G401 (cell line): ENCODE results near the gene ZNF180. TPM values are rescaled to one million over a fixed set of nuclear protein-coding genes. Genes with fewer than 3 reads are reported as not detected.
A peak's percentile ranks its signal among the peaks of the same experiment; 100 is the strongest.
"Not testable (repeated sequence)": the region's sequence is repeated elsewhere in the genome, so short reads cannot be mapped to it uniquely, and the experiment has no call there.

Source experiments
- DNase-seq: peaks from one replicate; pipeline ENCODE4 v3.0.0-alpha.2; 2015; ENCODE audit warnings: low spot score
- in situ Hi-C: cut with HindIII; loops from 2 replicates; pipeline ENCODE4 v1.10.0; 2016; ENCODE audit warnings: low sequenced_read_pairs, mixed read lengths
- total RNA-seq: library from RNA; depleted of rRNA; stranded (reverse); fragments of >200 nt; shearing (Covaris generic); gene quantifications from 2 replicates; pipeline ENCODE4 v1.2.3, GENCODE V29; 2014

Gene ZNF180
- total RNA-seq, 1 experiment from 2014 or later = 15.0 TPM

- DNase-seq = peak; percentile 9
- in situ Hi-C loops = no loop called here
Measured at GRCh38 chr19:44512326-44513298, 12.3 kb upstream of the ZNF180 start.

- DNase-seq = no peak
- in situ Hi-C loops = no loop called here
Measured at GRCh38 chr19:44509478-44509877, 9.2 kb upstream of the ZNF180 start.

GRCh38 chr19:44499559-44499958, 763 bp downstream of the ZNF180 start:
- in situ Hi-C loops = no loop called here
- no peak for DNase-seq

- no peak for DNase-seq
- in situ Hi-C loops = no loop called here
Measured at GRCh38 chr19:44498988-44499387, 1.3 kb downstream of the ZNF180 start.

- in situ Hi-C loops = no loop called here
- DNase-seq = no peak
Measured at GRCh38 chr19:44496711-44497110, 3.6 kb downstream of the ZNF180 start.

GRCh38 chr19:44476559-44477408, 23.5 kb downstream of the ZNF180 start:
- no peak for DNase-seq
- in situ Hi-C loops = no loop called here

GRCh38 chr19:44468730-44469129, 31.6 kb downstream of the ZNF180 start:
- in situ Hi-C loops, DNase-seq: not testable (repeated sequence)

- in situ Hi-C loops = not testable (repeated sequence)
Measured at GRCh38 chr19:44462600-44463286, 37.6 kb downstream of the ZNF180 start.

GRCh38 chr19:44456016-44456415, 44.3 kb downstream of the ZNF180 start:
- DNase-seq, in situ Hi-C loops: not testable (repeated sequence)

More at GRCh38 chr19:44462600-44463286, 37.6 kb downstream of the ZNF180 start:
- DNase-seq = not testable (repeated sequence)

GRCh38 chr19:44455100-44455499, 45.2 kb downstream of the ZNF180 start:
- in situ Hi-C loops = no loop called here
- no peak for DNase-seq

- in situ Hi-C loops = no loop called here
- no peak for DNase-seq
Measured at GRCh38 chr19:44452367-44452766, 48.0 kb downstream of the ZNF180 start.

GRCh38 chr19:44451687-44452086, 48.6 kb downstream of the ZNF180 start:
- in situ Hi-C loops = no loop called here

GRCh38 chr19:44447916-44448674, 52.2 kb downstream of the ZNF180 start, which contains the start of gene ZNF229:
Gene ZNF229, minus strand, starts transcription at chr19:44448472. Its CDS starts 5,625 bp downstream, at chr19:44442847.
- in situ Hi-C loops = no loop called here
- DNase-seq = peak; percentile 91

More at GRCh38 chr19:44451687-44452086, 48.6 kb downstream of the ZNF180 start:
- no peak for DNase-seq

- no peak for DNase-seq
- in situ Hi-C loops = no loop called here
Measured at GRCh38 chr19:44438441-44438840, 61.9 kb downstream of the ZNF180 start.

- in situ Hi-C loops = no loop called here
Measured at GRCh38 chr19:44435441-44435840, 64.9 kb downstream of the ZNF180 start.

GRCh38 chr19:44430956-44431355, 69.4 kb downstream of the ZNF180 start:
- in situ Hi-C loops = no loop called here
- DNase-seq = no peak

More at GRCh38 chr19:44435441-44435840, 64.9 kb downstream of the ZNF180 start:
- DNase-seq = no peak
